HG03575 (cell line): ENCODE data around the gene FBRSL1.

ENCODE experiments used
- ATAC-seq: cut with Tn5 transposase; IDR thresholded peaks from one replicate; pipeline ENCODE4 v1.9.1; 2021; ENCODE audit not compliant: unreplicated experiment, insufficient number of reproducible peaks, low FRiP score; ENCODE audit errors: extremely low read depth

FBRSL1 gene

DNA sequence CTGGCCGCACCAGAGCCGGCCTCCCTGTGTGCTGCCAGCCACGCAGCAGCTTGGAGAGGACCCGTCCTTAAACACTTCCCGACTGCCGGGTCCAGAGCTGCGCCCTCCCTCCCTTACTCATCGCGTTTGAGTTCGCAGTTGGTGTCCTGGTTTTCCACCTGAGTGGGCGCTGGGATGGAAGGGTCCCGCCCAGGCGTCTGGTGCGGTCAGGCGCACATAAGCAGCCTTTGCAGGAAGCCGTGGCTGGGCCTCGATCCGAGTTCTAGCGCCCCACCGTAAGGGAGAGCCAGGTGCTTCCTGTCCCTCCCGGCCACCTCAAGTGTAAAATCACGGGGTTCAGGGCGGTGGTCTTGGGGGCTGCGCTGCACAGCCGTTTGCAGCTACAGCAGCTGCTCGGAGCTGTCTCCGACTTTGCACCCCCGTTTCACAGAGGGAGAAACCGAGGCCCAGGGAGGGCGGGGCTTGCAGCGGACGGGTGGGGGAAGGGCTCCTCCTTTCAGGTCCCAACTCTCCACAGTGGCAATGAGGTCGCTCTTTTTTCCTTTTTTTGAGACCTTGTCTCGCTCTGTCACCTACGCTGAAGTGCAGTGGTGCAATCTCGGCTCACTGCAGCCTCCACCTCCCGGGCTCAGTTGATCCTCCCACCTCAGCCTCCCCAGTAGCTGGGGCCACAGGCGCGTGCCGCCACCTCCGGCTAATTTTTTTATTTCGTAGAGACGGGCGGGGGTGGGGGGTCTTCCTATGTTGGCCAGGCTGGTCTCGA is 69.1 kb downstream of the FBRSL1 start:
- ATAC-seq, result no peak

DNA sequence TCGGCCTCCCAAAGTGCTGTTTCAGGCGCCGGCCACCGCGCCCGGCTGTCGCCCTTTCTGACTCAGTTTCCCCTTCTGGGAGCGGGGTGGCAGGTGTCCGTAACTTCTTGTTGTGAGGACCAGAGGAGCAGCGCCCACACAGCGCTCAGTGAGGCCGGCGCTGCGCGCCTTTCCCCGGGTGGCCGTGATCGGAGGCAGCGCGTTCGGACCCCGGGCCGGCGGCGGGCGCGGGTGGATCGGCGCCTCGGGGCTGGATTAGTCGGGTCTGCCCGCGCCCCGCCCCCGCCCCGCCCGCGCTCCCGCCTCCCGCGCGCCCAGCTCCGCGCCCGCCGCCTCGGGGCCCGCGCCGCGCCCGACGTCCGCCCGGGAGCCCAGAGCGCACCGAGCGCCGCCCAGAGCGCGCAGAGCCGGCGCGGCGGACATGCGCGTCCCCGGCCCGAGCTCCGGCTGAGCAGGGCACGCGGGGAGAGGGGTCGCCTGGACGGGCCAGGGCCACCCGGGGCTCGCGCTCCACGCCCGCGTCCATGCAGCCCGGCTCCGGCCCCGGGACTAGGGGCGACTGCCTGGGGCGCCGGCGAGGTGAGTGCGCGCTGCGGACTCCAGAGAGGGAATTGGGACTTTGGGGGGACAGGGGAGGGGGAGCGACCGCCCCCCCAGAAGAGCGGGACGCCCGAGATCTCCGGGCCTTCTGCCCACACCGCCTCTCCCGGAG is 69.9 kb downstream of the FBRSL1 start:
- no peak for ATAC-seq

DNA sequence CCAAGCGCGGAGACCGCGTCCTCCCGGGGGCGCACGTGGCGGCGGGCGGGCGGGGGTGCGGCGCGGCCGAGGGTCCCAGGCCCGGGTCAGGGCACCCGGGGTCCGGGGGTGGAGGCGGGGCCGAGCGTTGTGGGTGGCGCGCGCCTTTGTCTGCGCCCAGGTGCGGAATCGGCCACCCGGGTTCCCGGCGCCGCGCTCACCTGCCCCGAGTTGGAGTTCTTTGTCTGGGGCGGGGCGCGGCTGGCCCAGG is 70.3 kb downstream of the FBRSL1 start:
- ATAC-seq, result no peak

DNA sequence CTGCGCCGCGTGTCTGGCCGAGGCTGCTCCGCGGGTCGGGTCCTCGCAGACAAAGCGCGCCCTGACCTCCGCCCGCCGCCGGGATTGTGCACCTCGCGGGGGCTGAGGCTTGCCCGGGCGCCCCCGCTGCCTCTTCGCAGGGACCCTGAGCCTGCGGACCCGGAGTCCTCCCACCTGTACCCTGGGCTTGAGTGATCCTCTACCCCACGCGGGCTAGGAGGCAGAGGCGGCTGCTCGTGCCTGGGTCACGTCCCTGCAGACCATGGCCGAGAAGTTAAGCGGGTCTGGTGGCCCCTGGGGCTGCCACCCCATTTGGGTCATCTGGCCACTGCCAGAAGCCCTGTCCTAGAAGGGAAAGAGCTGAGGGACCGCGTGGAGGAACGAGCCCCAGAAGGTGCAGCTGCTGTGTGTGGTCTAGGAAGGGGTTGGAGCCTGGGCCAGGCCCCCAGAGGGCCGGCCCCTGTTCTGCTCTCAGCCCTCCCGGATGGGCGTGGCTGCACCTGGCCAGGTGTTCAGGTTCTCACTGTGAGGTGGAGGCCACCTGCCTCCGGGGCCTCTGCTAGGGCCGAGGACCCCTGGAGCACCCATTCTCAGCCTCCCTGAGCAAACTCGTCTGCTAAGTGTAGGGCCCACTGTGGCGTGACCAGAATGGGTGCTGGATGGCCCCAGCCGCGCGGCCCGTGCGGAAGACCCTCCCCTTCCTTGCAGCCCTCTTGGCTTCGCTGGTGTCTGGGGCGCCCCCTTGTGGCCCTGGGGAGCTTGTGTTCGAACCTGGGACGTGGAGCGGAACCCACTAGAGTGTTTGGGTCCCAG is 70.9 kb downstream of the FBRSL1 start:
- no peak for ATAC-seq
